Right cardiac atrium (tissue), 5 donors: Measurements from ENCODE around the gene CHST11. TPM values are rescaled to one million over a fixed set of nuclear protein-coding genes. Genes with fewer than 3 reads are reported as not detected.
"Not testable (repeated sequence)": the region's sequence is repeated elsewhere in the genome, so short reads cannot be mapped to it uniquely, and the experiment has no call there.

Experiments used
- ATAC-seq, 2 donors: fragments of 200-7000 bp; cut with Tn5 transposase; one replicate each; pipeline versions ENCODE4 v1.8.0 to v1.9.1; 2020; ENCODE audit warnings: moderate library complexity in 2 of 2, mild to moderate bottlenecking in 1 of 2
- DNase-seq, 3 donors: peaks; one replicate each; pipeline ENCODE4 v3.0.0-alpha.2; 2020
- H3K27ac ChIP-seq: one replicate; pipeline ENCODE4 v1.5.1; 2013; ENCODE audit warnings: mild to moderate bottlenecking, low read length, control low read depth, moderate library complexity
- H3K27me3 ChIP-seq: one replicate; pipeline ENCODE4 v1.6.1; 2013; ENCODE audit not compliant: control insufficient read depth, insufficient read depth
- H3K4me1 ChIP-seq: one replicate; pipeline ENCODE4 v1.6.1; 2013; ENCODE audit warnings: low read length; ENCODE audit not compliant: control insufficient read depth, insufficient read depth
- H3K4me3 ChIP-seq: one replicate; pipeline ENCODE4 v1.5.1; 2013; ENCODE audit warnings: low read length, control low read depth
- H3K9me3 ChIP-seq: one replicate; pipeline ENCODE4 v1.6.1; 2013; ENCODE audit warnings: low read length; ENCODE audit not compliant: control insufficient read depth
- WGBS: extraction: QIAGEN DNeasy Blood & Tissue Kit; methylation state at CpG from one replicate; pipeline ENCODE4 v1.1.7; 2013; 5-methylcytosine and 5-hydroxymethylcytosine counted together
- intact Hi-C, 4 donors: fragments of 100-400 bp; cut with DNase I; formaldehyde crosslinking; loops; one replicate each; pipeline versions ENCODE4 v1.11.0 to v1.14.0; 2022 to 2023
- polyA plus RNA-seq: library from polyadenylated mRNA; stranded (reverse); fragments of 200-250 nt; gene quantifications from one replicate; pipeline ENCODE4 v1.2.3, GENCODE V29; 2013
- total RNA-seq, 4 donors: library from RNA; stranded (reverse); fragmentation: NEBNext Ultra II Directional; extraction: Animal tissue kit (Norgen Biotek cat#: 25700); gene quantifications; one replicate each; pipeline ENCODE4 v1.2.1, GENCODE V29; 2021
- donor health status: healthy with polysubstance abuse.
- donor health status: DM: no; HTN: yes; CAD: no.
- donor health status: DM: no; HTN: no; CAD: no.
- donor health status: DM: no; HTN: yes; CAD: no; lungs with severe emphysema.
- donor health status: DM: yes; HTN: yes; CAD: no.

Gene CHST11
- total and polyA plus RNA-seq, 5 donors, result 3.1 to 11.8 (median 9.9) TPM

DNA sequence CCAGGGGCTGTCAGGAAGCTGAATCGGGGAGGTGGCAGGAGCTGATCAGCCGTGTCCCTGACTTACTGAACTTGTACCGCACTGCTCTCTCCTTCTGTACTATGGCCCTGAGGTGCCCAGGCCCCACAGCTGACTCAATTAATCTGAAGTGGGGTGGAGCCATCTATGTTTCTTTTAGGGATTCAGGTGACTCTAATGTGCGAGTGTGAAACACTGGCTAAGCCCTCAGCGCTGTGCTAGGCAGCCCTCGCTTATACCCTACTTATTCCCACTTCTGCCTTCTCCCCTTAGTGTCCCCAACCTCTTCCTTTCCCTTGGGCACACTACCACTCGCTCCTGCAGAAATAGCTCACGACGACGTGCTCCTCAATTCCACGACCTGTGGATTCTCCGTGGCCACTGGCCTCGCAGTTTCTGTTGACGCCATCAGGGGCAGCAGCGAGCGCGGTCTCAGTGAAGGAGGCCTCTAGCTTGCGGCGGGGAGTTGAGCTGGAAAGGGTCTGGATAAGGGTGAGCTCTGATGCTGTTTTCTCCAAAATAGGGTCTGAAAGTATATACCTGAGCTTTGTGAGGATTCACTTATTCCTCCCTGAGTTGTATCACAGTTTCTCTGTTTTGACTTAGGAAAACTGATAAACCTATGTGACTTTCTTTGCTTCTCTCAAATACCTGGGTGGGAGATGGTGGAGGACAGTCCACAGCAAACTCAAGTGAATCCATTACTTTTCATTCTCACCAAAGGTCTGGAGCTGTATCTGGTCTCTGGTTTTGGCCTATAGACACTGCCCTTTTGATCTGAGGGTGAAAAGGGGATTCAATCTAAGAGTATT, 333.8 kb downstream of the CHST11 start:
- intact Hi-C loops, result no loop called here
- peak in 1 of 2 donors; percentile 60 for ATAC-seq
- Histone ChIP-seq H3K27ac (no peak overlapping the region), H3K9me3 (no peaks in the 10 kb centered on the region), H3K4me1 (peaks cover 1% of the 10 kb centered on the region), H3K27me3 (no peaks in the 10 kb centered on the region), H3K4me3 (no peak overlapping the region)
- WGBS, result 47% methylated on average over 19 of the region's 19 CpGs
- DNase-seq, result peak; percentile 42 to 80 (median 71)

GRCh38 chr12:104792570-104792969, 335.8 kb downstream of the CHST11 start:
- H3K9me3 ChIP-seq, result no peaks in the 10 kb centered on the region
- no peaks in the 10 kb centered on the region for H3K27me3 ChIP-seq
- peaks cover 4% of the 10 kb centered on the region for H3K4me1 ChIP-seq
- ATAC-seq (peak; percentile 87 to 89), DNase-seq (peak in 2 of 3 donors; percentile 23 to 40)
- intact Hi-C loops, result no loop called here
- 32% methylated on average over 4 of the region's 4 CpGs for WGBS
- H3K4me3 ChIP-seq, result no peak overlapping the region
- no peak overlapping the region for H3K27ac ChIP-seq

- H3K4me3 ChIP-seq, result no peak overlapping the region
- ATAC-seq (peak; percentile 59 to 71), DNase-seq (peak; percentile 30 to 79 (median 55))
- peaks cover 4% of the 10 kb centered on the region for H3K4me1 ChIP-seq
- no peak overlapping the region for H3K27ac ChIP-seq
- H3K27me3 ChIP-seq, result no peaks in the 10 kb centered on the region
- 61% methylated on average over 3 of the region's 3 CpGs for WGBS
- H3K9me3 ChIP-seq, result no peaks in the 10 kb centered on the region
- intact Hi-C loops, result no loop called here
Observed at GRCh38 chr12:104793285-104793684, 336.5 kb downstream of the CHST11 start.

DNA sequence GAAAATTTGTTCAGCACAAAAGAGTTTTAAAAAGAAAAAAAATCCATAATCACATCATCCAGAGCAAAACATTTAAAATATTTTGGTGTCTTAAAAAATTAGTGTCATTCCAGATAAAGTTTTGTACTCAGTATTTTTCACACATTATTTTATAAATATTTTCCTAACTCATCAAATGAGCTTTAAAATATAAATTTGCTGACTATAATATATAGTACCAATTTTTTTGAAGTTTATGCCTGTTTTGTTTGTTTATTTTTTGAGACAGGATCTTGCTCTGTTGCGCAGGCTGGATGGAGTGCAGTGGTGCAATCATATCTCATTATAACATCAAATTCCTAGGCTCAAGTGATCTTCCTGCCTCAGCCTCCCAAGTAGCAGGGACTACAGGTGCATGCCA, 337.2 kb downstream of the CHST11 start:
- intact Hi-C loops, result no loop called here
- Histone ChIP-seq H3K27ac (no peak overlapping the region), H3K4me3 (no peak overlapping the region), H3K27me3 (no peaks in the 10 kb centered on the region), H3K4me1 (peaks cover 4% of the 10 kb centered on the region), H3K9me3 (no peaks in the 10 kb centered on the region)
- DNase-seq, result no peak
- 95% methylated on average over 1 of the region's 1 CpG for WGBS
- ATAC-seq, result no peak

DNA sequence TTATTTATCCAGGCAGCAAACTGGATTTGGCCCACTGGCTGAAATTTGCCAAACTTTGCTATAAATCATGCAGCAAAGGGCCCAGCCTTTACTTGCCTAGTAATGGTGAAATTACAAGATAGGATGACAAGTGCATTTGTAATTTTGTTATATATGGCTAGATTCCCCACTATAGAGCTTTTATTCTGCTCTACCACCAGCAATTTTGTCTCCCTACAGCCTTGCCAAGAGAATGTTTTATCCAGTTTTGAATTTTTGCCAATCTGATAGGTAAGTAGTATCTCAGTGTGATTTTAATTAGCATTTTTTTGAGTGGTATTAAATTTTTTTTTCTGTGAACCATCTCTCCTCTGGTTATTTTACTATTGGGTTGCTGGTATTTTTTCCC, 339.7 kb downstream of the CHST11 start:
- Histone ChIP-seq H3K9me3 (no peaks in the 10 kb centered on the region), H3K27me3 (no peaks in the 10 kb centered on the region), H3K27ac (no peak overlapping the region), H3K4me1 (peaks cover 4% of the 10 kb centered on the region), H3K4me3 (no peak overlapping the region)
- intact Hi-C loops, result no loop called here
- no peak for ATAC-seq
- no peak for DNase-seq

- no peak for ATAC-seq
- intact Hi-C loops, result no loop called here
Observed at GRCh38 chr12:104799458-104799857, 342.7 kb downstream of the CHST11 start.

GRCh38 chr12:104801005-104801404, 344.3 kb downstream of the CHST11 start:
- DNase-seq, result no peak
- no peak for ATAC-seq
- Histone ChIP-seq H3K4me3 (no peak overlapping the region), H3K4me1 (no peaks in the 10 kb centered on the region), H3K27ac (no peak overlapping the region), H3K27me3 (no peaks in the 10 kb centered on the region), H3K9me3 (no peaks in the 10 kb centered on the region)
- intact Hi-C loops, result no loop called here
- 88% methylated on average over 4 of the region's 4 CpGs for WGBS

More at GRCh38 chr12:104799458-104799857, 342.7 kb downstream of the CHST11 start:
- Histone ChIP-seq H3K4me1 (peaks cover 4% of the 10 kb centered on the region), H3K9me3 (no peaks in the 10 kb centered on the region), H3K4me3 (no peak overlapping the region), H3K27ac (no peak overlapping the region), H3K27me3 (no peaks in the 10 kb centered on the region)
- no peak for DNase-seq
- WGBS, result 99% methylated on average over 1 of the region's 1 CpG

GRCh38 chr12:104801427-104801826, 344.7 kb downstream of the CHST11 start:
- Histone ChIP-seq H3K9me3 (no peaks in the 10 kb centered on the region), H3K27ac (no peak overlapping the region), H3K4me1 (no peaks in the 10 kb centered on the region), H3K4me3 (no peak overlapping the region), H3K27me3 (no peaks in the 10 kb centered on the region)
- DNase-seq (no peak), ATAC-seq (no peak)
- intact Hi-C loops, result no loop called here

DNA sequence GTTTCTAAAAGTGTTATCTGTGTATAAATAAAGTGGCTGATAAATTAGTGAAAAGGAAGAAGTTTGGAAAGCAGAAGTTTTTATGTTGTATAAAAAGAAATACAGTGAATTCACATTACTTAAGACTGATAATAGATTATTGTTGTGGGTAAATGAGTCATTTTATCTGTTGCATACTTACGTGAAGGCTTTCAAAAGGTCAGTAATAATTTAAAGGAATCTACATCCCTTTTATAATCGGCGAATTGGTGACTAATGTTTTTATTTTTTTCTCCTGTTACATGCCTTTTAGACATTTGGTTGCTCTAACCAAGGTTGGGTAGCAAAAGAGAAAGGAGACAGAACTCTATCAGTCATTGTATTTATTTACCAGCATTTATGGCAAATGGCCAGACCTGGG, 345.5 kb downstream of the CHST11 start:
- intact Hi-C loops, result no loop called here
- no peaks in the 10 kb centered on the region for H3K27me3 ChIP-seq
- H3K4me1 ChIP-seq, result no peaks in the 10 kb centered on the region
- no peak overlapping the region for H3K27ac ChIP-seq
- WGBS, result 58% methylated on average over 3 of the region's 3 CpGs
- ATAC-seq (no peak), DNase-seq (no peak)
- no peak overlapping the region for H3K4me3 ChIP-seq
- H3K9me3 ChIP-seq, result no peaks in the 10 kb centered on the region

DNA sequence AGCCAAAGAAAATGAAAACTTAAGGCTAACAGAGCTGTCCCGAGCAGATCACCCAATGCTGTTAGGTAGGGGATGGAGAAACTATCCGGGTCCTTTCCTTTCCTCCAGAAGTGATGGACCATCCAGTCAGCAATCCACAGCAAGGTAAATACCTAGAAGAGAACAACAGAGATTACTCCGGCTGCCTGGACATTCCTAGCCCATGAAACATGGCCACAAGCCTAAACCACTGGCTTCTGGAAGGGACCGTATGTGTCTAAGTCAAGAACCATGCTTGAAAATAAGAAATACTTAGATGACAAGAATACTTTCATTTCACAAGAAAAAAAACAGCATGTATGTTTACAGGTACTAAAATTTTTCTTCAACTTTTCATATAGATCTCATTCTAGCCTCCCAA, 348.4 kb downstream of the CHST11 start:
- ATAC-seq (no peak), DNase-seq (no peak)
- Histone ChIP-seq H3K4me3 (no peak overlapping the region), H3K27ac (no peak overlapping the region), H3K9me3 (no peaks in the 10 kb centered on the region), H3K4me1 (no peaks in the 10 kb centered on the region), H3K27me3 (no peaks in the 10 kb centered on the region)
- intact Hi-C loops, result no loop called here
- 80% methylated on average over 4 of the region's 4 CpGs for WGBS

DNA sequence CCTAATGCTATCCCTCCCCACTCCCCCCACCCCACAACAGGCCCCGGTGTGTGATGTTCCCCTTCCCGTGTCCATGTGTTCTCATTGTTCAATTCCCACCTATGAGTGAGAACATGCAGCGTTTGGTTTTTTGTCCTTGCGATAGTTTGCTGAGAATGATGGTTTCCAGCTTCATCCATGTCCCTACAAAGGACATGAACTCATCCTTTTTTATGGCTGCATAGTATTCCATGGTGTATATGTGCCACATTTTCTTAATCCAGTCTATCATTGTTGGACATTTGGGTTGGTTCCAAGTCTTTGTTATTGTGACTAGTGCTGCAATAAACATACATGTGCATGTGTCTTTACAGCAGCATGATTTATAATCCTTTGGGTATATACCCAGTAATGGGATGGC, 349.4 kb downstream of the CHST11 start:
- DNase-seq, H3K4me3 ChIP-seq, H3K27me3 ChIP-seq, ATAC-seq, H3K9me3 ChIP-seq, H3K27ac ChIP-seq, intact Hi-C loops, H3K4me1 ChIP-seq: not testable (repeated sequence)
- 97% methylated on average over 4 of the region's 4 CpGs for WGBS

GRCh38 chr12:104809251-104809650, 352.5 kb downstream of the CHST11 start:
- no peaks in the 10 kb centered on the region for H3K9me3 ChIP-seq
- intact Hi-C loops, result no loop called here
- ATAC-seq (no peak), DNase-seq (no peak)
- no peaks in the 10 kb centered on the region for H3K27me3 ChIP-seq
- H3K4me3 ChIP-seq, result no peak overlapping the region
- no peaks in the 10 kb centered on the region for H3K4me1 ChIP-seq
- 90% methylated on average over 3 of the region's 3 CpGs for WGBS
- H3K27ac ChIP-seq, result no peak overlapping the region
